Transverse colon (tissue), 4 donors: Measurements from ENCODE around the gene CFAP410. TPM values are rescaled to one million over a fixed set of nuclear protein-coding genes. Genes with fewer than 3 reads are reported as not detected.

Experiments
- DNase-seq: peaks from one replicate; pipeline ENCODE4 v3.0.0-alpha.2; 2019
- H3K27ac ChIP-seq, 4 donors: fragments of 200-600 bp; sonication (generic); 2 replicates each; pipeline ENCODE4 v1.5.1; 2016 to 2018; ENCODE audit warnings: inconsistent platforms in 4 of 4
- H3K27me3 ChIP-seq: fragments of 200-600 bp; sonication (generic); 2 replicates; pipeline ENCODE4 v1.5.1; 2017; ENCODE audit warnings: inconsistent platforms
- H3K36me3 ChIP-seq, 4 donors: fragments of 200-600 bp; sonication (generic); 2 replicates each; pipeline ENCODE4 v1.5.1; 2017 to 2019; ENCODE audit warnings: inconsistent platforms in 4 of 4
- H3K4me1 ChIP-seq, 4 donors: fragments of 200-600 bp; sonication (generic); 2 replicates each; pipeline ENCODE4 v1.5.1; 2017 to 2020; ENCODE audit warnings: inconsistent platforms in 4 of 4
- H3K4me3 ChIP-seq, 4 donors: fragments of 200-600 bp; sonication (generic); 1 replicate in 1 of 4; 2 replicates in 3 of 4; pipeline versions ENCODE4 v1.5.1 to v1.6.1; 2017 to 2019; ENCODE audit warnings: inconsistent platforms in 4 of 4
- H3K9me3 ChIP-seq, 2 donors: fragments of 200-600 bp; sonication (generic); 2 replicates each; pipeline ENCODE4 v1.5.1; 2017 to 2019; ENCODE audit warnings: inconsistent platforms in 2 of 2
- EP300 ChIP-seq: sonication (generic); formaldehyde crosslinking; IDR thresholded peaks from one replicate; pipeline ENCODE4 v1.6.1; 2017; ENCODE audit warnings: antibody characterized with exemption, low read depth
- POLR2A ChIP-seq: fragments of 450-650 bp; IDR thresholded peaks from one replicate; pipeline ENCODE4 v1.6.1; 2016; ENCODE audit warnings: antibody characterized with exemption, mild to moderate bottlenecking, moderate library complexity
- POLR2AphosphoS5 ChIP-seq, 3 donors: sonication (generic); formaldehyde crosslinking; IDR thresholded peaks; one replicate each; pipeline ENCODE4 v1.6.1; 2016; ENCODE audit warnings: antibody characterized with exemption in 3 of 3
- WGBS, 2 donors: methylation state at CpG; one replicate each; pipeline ENCODE4 v1.1.5; 2018; ENCODE audit warnings: low coverage in 1 of 2; 5-methylcytosine and 5-hydroxymethylcytosine counted together
- in situ Hi-C, 4 donors: fragments of 200-750 bp; cut with MboI; loops; one replicate each; pipeline versions ENCODE4 v1.15.0 to v1.15.1; 2017; ENCODE audit warnings: low sequenced_read_pairs in 3 of 4, low pct_ligation_motif_present in 1 of 4, low pct_unique_long_range_greater_than_20kb in 1 of 4
- intact Hi-C: fragments of 100-400 bp; cut with DNase I; formaldehyde crosslinking; loops from one replicate; pipeline ENCODE4 v1.15.1; 2023; ENCODE audit warnings: low total_unique reads
- total RNA-seq, 4 donors: library from RNA; depleted of rRNA; stranded (reverse); fragments of >200 nt; gene quantifications; one replicate each; pipeline ENCODE4 v1.1.0, GENCODE V29; 2016
- TF ChIP-seq, protein P1 (sequence below), 5 experiments: fragments of 200-600 bp in 3 of 5; fragments of 450-650 bp in 2 of 5; sonication (generic) in 3 of 5; IDR thresholded peaks; 1 replicate in 2 of 5; 2 replicates in 3 of 5; pipeline ENCODE4 v1.5.1; 2016 to 2017; ENCODE audit warnings: antibody characterized with exemption in 5 of 5, inconsistent platforms in 3 of 5, mild to moderate bottlenecking in 2 of 5, moderate library complexity in 1 of 5

The CFAP410 gene
- total RNA-seq, 4 donors from 2014 or later: 17.2 to 41.3 (median 32.2) TPM

DNA sequence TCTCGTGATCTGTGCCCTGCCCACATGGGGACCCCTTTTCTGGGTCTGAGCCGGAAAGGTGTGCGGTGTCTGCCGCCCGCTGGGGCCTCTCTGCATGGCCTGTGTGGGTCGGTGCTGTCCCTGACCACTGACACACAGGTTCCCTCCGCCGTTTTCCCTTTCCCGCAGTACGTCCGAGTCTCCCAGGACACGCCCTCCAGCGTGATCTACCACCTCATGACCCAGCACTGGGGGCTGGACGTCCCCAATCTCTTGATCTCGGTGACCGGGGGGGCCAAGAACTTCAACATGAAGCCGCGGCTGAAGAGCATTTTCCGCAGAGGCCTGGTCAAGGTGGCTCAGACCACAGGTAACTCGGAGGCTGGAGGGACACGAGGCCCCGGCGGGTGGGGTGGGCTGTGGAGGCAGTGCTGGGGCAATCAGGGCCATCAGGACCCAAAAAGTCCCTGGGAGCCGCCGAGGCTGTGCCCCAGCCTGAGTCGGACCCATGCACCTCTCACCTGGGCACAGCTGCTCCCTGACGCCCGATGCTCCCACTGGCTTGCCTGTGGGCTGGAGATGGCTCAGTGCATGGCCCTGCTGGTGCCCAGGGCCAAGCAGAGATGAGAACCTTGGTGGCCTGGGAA lies 27.5 kb upstream of the CFAP410 start:
- TF ChIP-seq POLR2A: no peak
- TF ChIP-seq, protein P1, sequence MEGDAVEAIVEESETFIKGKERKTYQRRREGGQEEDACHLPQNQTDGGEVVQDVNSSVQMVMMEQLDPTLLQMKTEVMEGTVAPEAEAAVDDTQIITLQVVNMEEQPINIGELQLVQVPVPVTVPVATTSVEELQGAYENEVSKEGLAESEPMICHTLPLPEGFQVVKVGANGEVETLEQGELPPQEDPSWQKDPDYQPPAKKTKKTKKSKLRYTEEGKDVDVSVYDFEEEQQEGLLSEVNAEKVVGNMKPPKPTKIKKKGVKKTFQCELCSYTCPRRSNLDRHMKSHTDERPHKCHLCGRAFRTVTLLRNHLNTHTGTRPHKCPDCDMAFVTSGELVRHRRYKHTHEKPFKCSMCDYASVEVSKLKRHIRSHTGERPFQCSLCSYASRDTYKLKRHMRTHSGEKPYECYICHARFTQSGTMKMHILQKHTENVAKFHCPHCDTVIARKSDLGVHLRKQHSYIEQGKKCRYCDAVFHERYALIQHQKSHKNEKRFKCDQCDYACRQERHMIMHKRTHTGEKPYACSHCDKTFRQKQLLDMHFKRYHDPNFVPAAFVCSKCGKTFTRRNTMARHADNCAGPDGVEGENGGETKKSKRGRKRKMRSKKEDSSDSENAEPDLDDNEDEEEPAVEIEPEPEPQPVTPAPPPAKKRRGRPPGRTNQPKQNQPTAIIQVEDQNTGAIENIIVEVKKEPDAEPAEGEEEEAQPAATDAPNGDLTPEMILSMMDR (IDR thresholded peaks at IDR 0.05): no peak
- TF ChIP-seq EP300: no peak
- intact Hi-C loops: no loop called here
- H3K4me3 ChIP-seq: no peak overlapping the region
- DNase-seq: no peak
- H3K27me3 ChIP-seq: peaks cover 30% of the 10 kb centered on the region
- in situ Hi-C loops: loop anchor here in 1 of 4 donors (25.0 kb wide), 1 partner anchor 104 kb away; the partner anchor contains the start of gene DNMT3L
- no peak overlapping the region for H3K27ac ChIP-seq
- peaks cover 0 to 5% of the 10 kb centered on the region in 2 donors for H3K9me3 ChIP-seq
- peaks cover 3 to 6% (median 4%) of the 10 kb centered on the region in 4 donors for H3K4me1 ChIP-seq
- WGBS, 2 donors: 91% methylated on average over 28 of the region's 28 CpGs; no CpG with 5 or more reads in 1 of the 2 donors
- no peaks in the 10 kb centered on the region for H3K36me3 ChIP-seq

DNA sequence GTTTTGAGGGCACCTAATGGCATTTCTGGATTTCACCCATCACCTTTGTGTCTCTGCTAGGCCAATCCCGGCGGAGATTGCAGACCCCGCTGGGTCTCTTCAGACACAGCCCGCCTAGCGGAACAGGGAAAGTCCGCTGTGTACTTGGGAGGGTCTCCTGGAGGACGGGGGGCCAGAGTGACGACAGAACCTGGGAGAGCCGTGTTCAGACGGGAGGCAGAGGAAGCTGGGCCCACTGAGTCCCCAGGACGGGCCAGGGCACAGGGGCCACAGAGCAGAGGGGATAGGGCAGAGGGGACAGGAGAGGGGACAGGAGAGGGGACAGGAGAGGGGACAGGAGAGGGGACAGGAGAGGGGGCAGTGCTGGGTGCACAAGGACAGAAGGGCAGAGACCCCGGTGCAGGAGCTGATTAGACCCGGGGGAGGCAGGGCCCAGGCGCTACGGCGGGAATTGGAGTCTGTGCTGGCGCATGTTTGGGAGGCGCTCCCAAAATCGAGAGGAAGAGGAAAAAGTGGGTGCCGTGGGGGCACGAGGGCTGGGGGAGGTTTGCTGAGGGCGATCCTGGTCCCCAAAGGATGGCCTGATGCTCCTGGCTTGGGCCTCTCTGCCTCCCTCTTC lies 26.9 kb upstream of the CFAP410 start:
- Histone ChIP-seq H3K4me3 (no peak overlapping the region), H3K27me3 (peaks cover 28% of the 10 kb centered on the region), H3K9me3 (peaks cover 0 to 5% of the 10 kb centered on the region in 2 donors), H3K27ac (no peak overlapping the region), H3K36me3 (no peaks in the 10 kb centered on the region), H3K4me1 (peaks cover 3 to 6% (median 4%) of the 10 kb centered on the region in 4 donors)
- WGBS, 2 donors: 91% methylated on average over 22 of the region's 22 CpGs; no CpG with 5 or more reads in 1 of the 2 donors
- TF ChIP-seq POLR2A (no peak), POLR2AphosphoS5 (IDR thresholded peaks at IDR 0.05) (no peak), EP300 (no peak)
- TF ChIP-seq, protein P1 (IDR thresholded peaks at IDR 0.05): no peak
- in situ Hi-C loops (loop anchor here in 1 of 4 donors (25.0 kb wide), 1 partner anchor 104 kb away; the partner anchor contains the start of gene DNMT3L), intact Hi-C loops (no loop called here)
- no peak for DNase-seq

DNA sequence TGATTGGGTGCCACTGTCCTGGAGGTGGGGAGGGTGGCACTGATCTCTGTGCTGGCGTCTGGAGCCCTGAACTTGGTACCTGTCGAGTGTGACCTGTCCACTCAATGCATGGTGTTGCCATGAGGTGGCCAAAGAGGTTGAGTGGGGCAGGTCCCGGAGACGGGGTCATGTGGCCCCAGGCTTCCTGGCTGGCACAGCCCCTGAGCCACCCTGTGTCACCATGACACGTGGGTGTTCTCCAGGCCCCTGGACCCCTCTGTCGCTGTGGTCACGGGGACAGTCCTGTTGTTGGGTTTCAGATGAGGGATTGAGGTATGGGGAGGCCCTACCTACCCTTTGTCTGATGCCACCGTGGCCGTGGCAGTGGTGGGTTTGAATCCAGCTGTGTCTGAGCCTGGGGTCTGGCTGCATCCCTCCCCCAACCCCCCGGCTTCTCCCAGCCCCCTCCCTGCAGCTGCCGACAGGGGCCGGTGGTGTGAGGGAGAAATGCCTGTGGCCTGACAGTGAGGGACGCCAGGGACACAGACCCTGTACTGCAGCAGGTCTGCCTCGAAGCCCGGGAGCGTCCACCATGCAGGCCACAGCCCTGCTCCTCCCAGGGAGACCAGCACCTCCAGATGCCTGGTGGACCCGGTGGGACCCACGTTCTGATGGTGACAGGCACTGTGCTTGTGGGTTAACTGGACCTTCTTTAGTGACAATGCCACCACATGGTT lies 26.2 kb upstream of the CFAP410 start:
- Histone ChIP-seq H3K9me3 (peaks cover 0 to 5% of the 10 kb centered on the region in 2 donors), H3K4me1 (peaks cover 3 to 6% (median 4%) of the 10 kb centered on the region in 4 donors), H3K36me3 (no peaks in the 10 kb centered on the region), H3K27me3 (peaks cover 21% of the 10 kb centered on the region), H3K27ac (no peak overlapping the region), H3K4me3 (no peak overlapping the region)
- no peak for TF ChIP-seq POLR2A
- no peak for TF ChIP-seq EP300
- TF ChIP-seq, protein P1 (IDR thresholded peaks at IDR 0.05): no peak
- TF ChIP-seq POLR2AphosphoS5 (IDR thresholded peaks at IDR 0.05): no peak
- in situ Hi-C loops (loop anchor here in 1 of 4 donors (25.0 kb wide), 1 partner anchor 103 kb away; the partner anchor contains the start of gene DNMT3L), intact Hi-C loops (no loop called here)
- 94% methylated on average over 18 of the region's 18 CpGs; no CpG with 5 or more reads in 1 of the 2 donors for WGBS, 2 donors
- DNase-seq: no peak
